CD14-positive monocyte (primary cell): ENCODE results near the gene MYOZ1. TPM values are rescaled to one million over a fixed set of nuclear protein-coding genes. Genes with fewer than 3 reads are reported as not detected.
"Not testable (repeated sequence)": the region's sequence is repeated elsewhere in the genome, so short reads cannot be mapped to it uniquely, and the experiment has no call there.

Experiments used
- DNase-seq, 3 donors: peaks; one replicate each; pipeline ENCODE4 v3.0.0-alpha.2; 2011 to 2022
- H2AFZ ChIP-seq: 2 replicates; pipeline ENCODE4 v1.6.0; 2012; ENCODE audit warnings: mild to moderate bottlenecking, low read depth, low read length, inconsistent platforms; ENCODE audit not compliant: insufficient read depth, poor library complexity, severe bottlenecking
- H3K27ac ChIP-seq, 2 donors: 1 replicate in 1 of 2; 2 replicates in 1 of 2; pipeline ENCODE4 v1.5.1; 2012 to 2013; ENCODE audit warnings: low read length in 2 of 2, control low read depth in 1 of 2, inconsistent platforms in 1 of 2, low read depth in 1 of 2, mild to moderate bottlenecking in 1 of 2
- H3K27me3 ChIP-seq, 2 donors: one replicate each; pipeline versions ENCODE4 v1.6.0 to v1.6.1; 2011 to 2013; ENCODE audit warnings: low read length in 2 of 2; ENCODE audit not compliant: control insufficient read depth in 2 of 2, insufficient read depth in 2 of 2
- H3K36me3 ChIP-seq, 2 donors: replicated peaks in 1 of 2; 1 replicate in 1 of 2; 2 replicates in 1 of 2; pipeline versions ENCODE4 v1.5.1 to v1.6.1; 2012 to 2013; ENCODE audit warnings: low read length in 2 of 2, control low read depth in 1 of 2, inconsistent platforms in 1 of 2, mild to moderate bottlenecking in 1 of 2; ENCODE audit not compliant: insufficient read depth in 2 of 2, control insufficient read depth in 1 of 2
- H3K4me1 ChIP-seq, 2 donors: 1 replicate in 1 of 2; 2 replicates in 1 of 2; pipeline versions ENCODE4 v1.5.1 to v1.6.1; 2012 to 2013; ENCODE audit warnings: low read length in 2 of 2, control low read depth in 1 of 2, inconsistent platforms in 1 of 2, mild to moderate bottlenecking in 1 of 2, moderate library complexity in 1 of 2; ENCODE audit not compliant: insufficient read depth in 2 of 2, control insufficient read depth in 1 of 2
- H3K4me2 ChIP-seq: replicated peaks from 2 replicates; pipeline ENCODE3; 2012; ENCODE audit warnings: low read length, moderate library complexity, mild to moderate bottlenecking; ENCODE audit not compliant: poor library complexity, severe bottlenecking; ENCODE audit errors: extremely low read depth
- H3K4me3 ChIP-seq, 3 experiments: fragments of 200-600 bp in 1 of 3; sonication (generic) in 1 of 3; replicated peaks in 1 of 3; 1 replicate in 2 of 3; 2 replicates in 1 of 3; pipeline ENCODE4 v1.5.1; 2011 to 2013; ENCODE audit warnings: low read length in 3 of 3, mild to moderate bottlenecking in 3 of 3, control low read depth in 2 of 3, low read depth in 2 of 3, inconsistent platforms in 1 of 3, moderate library complexity in 1 of 3
- H3K79me2 ChIP-seq: 2 replicates; pipeline ENCODE4 v1.6.0; 2012; ENCODE audit warnings: mild to moderate bottlenecking, control low read depth, inconsistent platforms, low read length, moderate library complexity; ENCODE audit not compliant: insufficient read depth
- H3K9ac ChIP-seq: 2 replicates; pipeline ENCODE4 v1.6.0; 2017; ENCODE audit warnings: low read length, mild to moderate bottlenecking; ENCODE audit not compliant: insufficient read depth, poor library complexity, severe bottlenecking
- H3K9me3 ChIP-seq, 2 donors: replicated peaks in 1 of 2; 1 replicate in 1 of 2; 2 replicates in 1 of 2; pipeline versions ENCODE4 v1.5.1 to v1.6.1; 2012 to 2013; ENCODE audit warnings: low read length in 2 of 2, control low read depth in 1 of 2; ENCODE audit not compliant: control insufficient read depth in 1 of 2, insufficient read depth in 1 of 2
- H4K20me1 ChIP-seq: 2 replicates; pipeline ENCODE4 v1.6.0; 2012; ENCODE audit warnings: mild to moderate bottlenecking, low read length, control low read depth, moderate library complexity; ENCODE audit not compliant: insufficient read depth
- H3K27ac Mint-ChIP-seq, 7 donors: one replicate each; pipeline ENCODE4 v1.8.0; 2020; ENCODE audit warnings: mild to moderate bottlenecking in 7 of 7, mixed read lengths in 7 of 7, moderate library complexity in 6 of 7, inconsistent platforms in 2 of 7
- H3K27me3 Mint-ChIP-seq, 3 donors: one replicate each; pipeline ENCODE4 v1.8.0; 2021 to 2022; ENCODE audit warnings: low read depth in 3 of 3, mild to moderate bottlenecking in 3 of 3, mixed read lengths in 3 of 3, moderate library complexity in 3 of 3, inconsistent platforms in 1 of 3
- H3K36me3 Mint-ChIP-seq, 2 donors: one replicate each; pipeline ENCODE4 v1.8.0; 2020; ENCODE audit warnings: mixed read lengths in 2 of 2, inconsistent platforms in 1 of 2, mild to moderate bottlenecking in 1 of 2
- H3K4me1 Mint-ChIP-seq: one replicate; pipeline ENCODE4 v1.8.0; 2020; ENCODE audit warnings: mild to moderate bottlenecking, mixed read lengths
- H3K4me3 Mint-ChIP-seq, 2 donors: one replicate each; pipeline ENCODE4 v1.8.0; 2020; ENCODE audit warnings: mild to moderate bottlenecking in 2 of 2, mixed read lengths in 2 of 2, moderate library complexity in 1 of 2
- H3K9me3 Mint-ChIP-seq, 7 donors: one replicate each; pipeline ENCODE4 v1.8.0; 2020 to 2022; ENCODE audit warnings: mixed read lengths in 7 of 7, mild to moderate bottlenecking in 6 of 7, moderate library complexity in 6 of 7, inconsistent platforms in 2 of 7
- WGBS: methylation state at CpG from one replicate; pipeline ENCODE4 v1.1.5; 2013; ENCODE audit warnings: missing lambda C conversion rate; ENCODE audit not compliant: insufficient coverage; 5-methylcytosine and 5-hydroxymethylcytosine counted together
- intact Hi-C, 2 donors: fragments of 100-400 bp; cut with micrococcal nuclease; formaldehyde crosslinking; loops; one replicate each; pipeline versions ENCODE4 v1.15.0 to v1.15.1; 2023
- polyA plus RNA-seq, 3 donors: library from polyadenylated mRNA; depleted of rRNA in 1 of 3; unstranded in 2 of 3; stranded (reverse) in 1 of 3; fragments of 300-500 nt in 2 of 3; fragments of >200 nt in 1 of 3; fragmentation: Illumina TruSeq in 2 of 3; gene quantifications; 1 replicate in 2 of 3; 2 replicates in 1 of 3; pipeline ENCODE4 v1.2.3, GENCODE V29; 2012 to 2021

MYOZ1 gene
- polyA plus RNA-seq, 3 donors: not detected

DNA sequence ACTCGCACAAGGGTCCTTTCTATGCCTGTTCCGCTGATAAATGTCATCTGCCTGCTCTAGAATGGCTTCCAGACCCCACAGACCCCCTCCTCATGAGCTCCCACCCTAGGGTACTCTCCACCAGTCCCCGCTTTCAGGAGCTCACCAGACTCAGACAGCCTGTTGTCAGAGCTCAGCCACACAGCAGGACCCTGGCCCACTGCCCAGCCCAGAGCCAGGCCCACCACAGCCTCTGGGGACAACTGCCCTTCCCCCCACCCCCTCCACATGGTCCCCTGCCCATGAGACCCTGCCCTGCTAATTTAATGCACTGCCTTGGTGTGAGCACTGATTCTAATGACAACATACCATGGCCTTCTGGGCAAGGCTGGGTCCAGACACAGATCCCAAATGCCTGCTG, 24.3 kb upstream of the MYOZ1 start:
- H3K9me3 ChIP-seq, H4K20me1 ChIP-seq, DNase-seq, intact Hi-C loops, H3K27me3 Mint-ChIP-seq, H3K4me3 Mint-ChIP-seq, H3K27me3 ChIP-seq, H3K9ac ChIP-seq, H2AFZ ChIP-seq, H3K79me2 ChIP-seq, H3K36me3 ChIP-seq, H3K27ac Mint-ChIP-seq, H3K36me3 Mint-ChIP-seq, H3K4me1 Mint-ChIP-seq, H3K4me2 ChIP-seq, H3K4me3 ChIP-seq, H3K9me3 Mint-ChIP-seq, H3K27ac ChIP-seq, H3K4me1 ChIP-seq: not testable (repeated sequence)
- WGBS: 100% methylated on average over 3 of the region's 3 CpGs

DNA sequence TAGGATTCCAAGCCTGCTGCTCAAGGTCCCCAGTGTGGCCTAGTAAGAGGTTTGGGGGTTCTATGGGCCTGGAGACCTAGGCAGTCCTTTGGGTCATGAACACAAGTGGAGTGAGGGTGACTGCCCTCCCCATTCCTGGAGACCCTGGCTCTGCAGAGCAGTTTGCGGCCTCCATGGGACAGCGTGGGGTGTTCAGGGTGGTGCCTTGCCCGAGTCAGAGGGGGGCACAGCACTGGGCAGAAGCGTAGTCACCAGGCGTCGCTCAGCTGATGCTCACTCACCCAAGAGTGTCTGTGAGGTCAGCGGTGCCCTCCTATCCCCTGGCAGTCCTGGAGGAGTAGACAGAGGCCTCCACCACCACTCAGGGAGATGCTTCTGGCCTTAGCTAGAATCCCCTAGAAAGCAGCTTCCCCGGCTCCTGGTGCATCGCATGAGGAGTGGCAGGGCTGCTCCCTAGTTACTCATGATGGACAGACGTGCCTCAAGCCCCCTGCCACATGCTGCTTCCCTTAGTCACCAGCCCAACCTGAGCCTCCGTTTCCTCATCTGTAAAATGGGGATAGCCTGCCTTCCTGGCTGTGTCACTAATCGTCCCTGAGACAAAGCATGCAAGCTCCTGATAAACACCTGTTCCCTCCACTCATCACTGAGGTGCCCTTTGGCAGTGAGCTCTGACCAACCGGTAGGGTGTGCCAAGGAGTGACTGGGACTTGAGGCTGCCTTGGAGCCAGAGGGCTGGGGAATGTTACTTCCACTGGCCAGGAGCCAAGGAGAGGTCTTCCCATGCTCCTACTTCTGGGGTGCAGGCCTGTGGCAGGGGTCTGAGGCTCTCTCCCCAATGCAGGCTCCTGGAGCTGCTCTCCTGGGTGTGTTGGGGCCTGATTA, 23.1 kb upstream of the MYOZ1 start:
- WGBS: 100% methylated on average over 4 of the region's 13 CpGs
- H3K36me3 Mint-ChIP-seq, H3K9me3 ChIP-seq, H2AFZ ChIP-seq, H3K4me3 Mint-ChIP-seq, H3K27me3 ChIP-seq, intact Hi-C loops, H3K27me3 Mint-ChIP-seq, H3K4me3 ChIP-seq, H3K4me1 ChIP-seq, DNase-seq, H3K27ac Mint-ChIP-seq, H3K27ac ChIP-seq, H3K9ac ChIP-seq, H3K9me3 Mint-ChIP-seq, H3K4me1 Mint-ChIP-seq, H3K4me2 ChIP-seq, H3K79me2 ChIP-seq, H4K20me1 ChIP-seq, H3K36me3 ChIP-seq: not testable (repeated sequence)

DNA sequence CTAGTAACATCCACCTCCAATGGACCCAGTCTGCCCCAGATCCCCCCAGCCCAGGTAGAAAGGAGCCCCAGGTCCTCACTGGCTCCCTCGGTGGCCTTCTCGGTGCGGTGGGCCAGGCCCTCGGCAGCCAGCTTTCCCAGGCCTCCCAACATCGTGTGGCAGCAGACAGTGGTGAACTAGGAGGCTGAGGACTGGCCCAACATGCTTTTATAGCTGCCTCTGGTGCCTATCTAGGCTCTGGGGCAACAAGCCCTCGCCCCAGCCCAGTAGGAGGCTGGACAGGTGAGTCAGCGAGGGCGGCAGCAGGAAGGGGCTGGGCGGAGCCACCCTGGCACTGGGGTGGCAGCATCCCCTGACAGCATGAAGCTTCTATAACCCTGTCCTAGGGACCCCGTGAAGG, 22.3 kb upstream of the MYOZ1 start:
- H3K4me3 ChIP-seq, H3K27ac Mint-ChIP-seq, H3K79me2 ChIP-seq, H3K9me3 ChIP-seq, H3K4me3 Mint-ChIP-seq, H3K9ac ChIP-seq, H3K4me1 Mint-ChIP-seq, H3K4me1 ChIP-seq, intact Hi-C loops, H4K20me1 ChIP-seq, H2AFZ ChIP-seq, H3K36me3 ChIP-seq, H3K4me2 ChIP-seq, H3K27me3 ChIP-seq, H3K27me3 Mint-ChIP-seq, H3K27ac ChIP-seq, H3K36me3 Mint-ChIP-seq, DNase-seq, H3K9me3 Mint-ChIP-seq: not testable (repeated sequence)
- WGBS: 87% methylated on average over 9 of the region's 10 CpGs

DNA sequence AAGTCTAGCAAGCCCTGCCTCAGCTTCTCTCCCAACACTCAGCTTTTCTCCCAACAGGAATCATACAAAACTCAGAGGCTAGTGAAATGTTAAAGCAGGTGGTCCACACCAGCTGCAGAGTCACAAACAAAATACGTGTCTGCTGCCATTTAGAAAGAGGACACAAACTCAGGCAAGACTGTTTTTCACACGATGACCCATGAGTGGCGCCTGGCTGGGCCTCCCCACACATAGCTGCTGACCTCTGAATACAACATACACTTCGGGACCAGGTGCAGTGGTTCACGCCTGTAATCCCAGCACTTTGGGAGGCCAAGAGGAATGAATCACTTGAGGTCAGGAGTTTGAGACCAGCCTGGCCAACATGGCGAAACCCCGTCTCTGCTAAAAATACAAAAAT, 21.4 kb upstream of the MYOZ1 start:
- H3K27me3 Mint-ChIP-seq, H3K27ac ChIP-seq, H3K4me1 ChIP-seq, H3K27ac Mint-ChIP-seq, H3K9ac ChIP-seq, H4K20me1 ChIP-seq, DNase-seq, H3K36me3 Mint-ChIP-seq, H3K9me3 Mint-ChIP-seq, H3K4me2 ChIP-seq, H3K27me3 ChIP-seq, H3K4me1 Mint-ChIP-seq, H3K79me2 ChIP-seq, H3K4me3 Mint-ChIP-seq, H2AFZ ChIP-seq, H3K9me3 ChIP-seq, H3K36me3 ChIP-seq, H3K4me3 ChIP-seq, intact Hi-C loops: not testable (repeated sequence)
- 94% methylated on average over 3 of the region's 7 CpGs for WGBS
